CD4-positive, alpha-beta T cell treated with Interleukin-10 for 1 hour (primary cell): ENCODE results near the gene PSPN.
"Not testable (repeated sequence)": the region's sequence is repeated elsewhere in the genome, so short reads cannot be mapped to it uniquely, and the experiment has no call there.

Source experiments
- DNase-seq: peaks from one replicate; pipeline ENCODE4 v3.0.0-alpha.2; 2020

Gene PSPN

GRCh38 chr19:6402837-6403608, 27.3 kb upstream of the PSPN start:
- DNase-seq: no peak

- no peak for DNase-seq
Measured at GRCh38 chr19:6402058-6402457, 26.3 kb upstream of the PSPN start.

- DNase-seq: not testable (repeated sequence)
Measured at GRCh38 chr19:6400062-6400944, 24.6 kb upstream of the PSPN start.

- DNase-seq: no peak
Measured at GRCh38 chr19:6396305-6396704, 20.6 kb upstream of the PSPN start.

GRCh38 chr19:6394831-6395230, 19.1 kb upstream of the PSPN start:
- no peak for DNase-seq

- DNase-seq: peak; percentile 79
Measured at GRCh38 chr19:6393983-6394412, 18.3 kb upstream of the PSPN start.

GRCh38 chr19:6393074-6393982, 17.6 kb upstream of the PSPN start, which contains the start of gene GTF2F1:
GTF2F1 (minus strand) TSS chr19:6393164; CDS start chr19:6392995, 169 bp downstream.
- DNase-seq: peak; percentile 96

- no peak for DNase-seq
Measured at GRCh38 chr19:6392221-6393073, 16.7 kb upstream of the PSPN start.

- no peak for DNase-seq
Measured at GRCh38 chr19:6387372-6387771, 11.6 kb upstream of the PSPN start.

GRCh38 chr19:6384381-6384780, 8.6 kb upstream of the PSPN start:
- DNase-seq: no peak

GRCh38 chr19:6383188-6383587, 7.5 kb upstream of the PSPN start:
- DNase-seq: no peak

GRCh38 chr19:6381030-6381750, 5.5 kb upstream of the PSPN start:
- no peak for DNase-seq

- DNase-seq: no peak
Measured at GRCh38 chr19:6379744-6380143, 4.0 kb upstream of the PSPN start.

- DNase-seq: no peak
Measured at GRCh38 chr19:6378486-6378885, 2.8 kb upstream of the PSPN start.

GRCh38 chr19:6378041-6378440, 2.3 kb upstream of the PSPN start:
- DNase-seq: no peak

- DNase-seq: no peak
Measured at GRCh38 chr19:6376512-6377190, 918 bp upstream of the PSPN start.

- DNase-seq: no peak
Measured at GRCh38 chr19:6374711-6375410, 872 bp downstream of the PSPN start.

GRCh38 chr19:6374161-6374709, 1.5 kb downstream of the PSPN start:
- no peak for DNase-seq

GRCh38 chr19:6373813-6374108, 2.0 kb downstream of the PSPN start:
- DNase-seq: no peak
